ENCODE results near the gene RND2.

The RND2 gene

DNA sequence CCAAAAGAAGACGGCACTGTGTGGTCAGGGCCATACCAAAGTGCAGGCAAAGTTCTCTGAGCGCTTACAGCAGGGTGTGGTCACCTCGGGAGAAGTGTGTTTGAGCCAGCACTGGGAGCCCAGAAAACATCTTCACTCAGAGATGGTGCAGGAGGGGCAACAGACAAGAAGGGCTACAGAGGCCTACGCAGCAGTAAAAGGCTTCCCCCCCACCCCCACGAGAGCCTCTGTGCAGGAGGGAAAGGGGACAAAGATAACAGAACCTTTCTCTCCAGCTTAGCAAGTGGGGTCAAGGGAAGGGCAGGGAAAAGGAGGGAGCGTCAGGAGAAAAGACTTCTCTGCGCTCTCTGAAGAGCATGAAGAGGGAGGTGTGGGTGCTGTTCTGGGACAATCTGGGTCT lies 5.6 kb upstream of the RND2 start:
- CTCF ChIA-PET = interaction anchor here (1.0 to 1.4 kb wide), 2 partner anchors 12 to 22 kb away, joined by 3 to 4 read pairs; partner anchors contain the start of gene IFI35
- no peak for DNase-seq (ENCODE audit: low read depth, low spot score)
- POLR2A ChIA-PET = no interaction called here
- H3K4me3 ChIP-seq (ENCODE audit: low read depth, low read length) = no peak overlapping the region
- TF ChIP-seq, protein P1, sequence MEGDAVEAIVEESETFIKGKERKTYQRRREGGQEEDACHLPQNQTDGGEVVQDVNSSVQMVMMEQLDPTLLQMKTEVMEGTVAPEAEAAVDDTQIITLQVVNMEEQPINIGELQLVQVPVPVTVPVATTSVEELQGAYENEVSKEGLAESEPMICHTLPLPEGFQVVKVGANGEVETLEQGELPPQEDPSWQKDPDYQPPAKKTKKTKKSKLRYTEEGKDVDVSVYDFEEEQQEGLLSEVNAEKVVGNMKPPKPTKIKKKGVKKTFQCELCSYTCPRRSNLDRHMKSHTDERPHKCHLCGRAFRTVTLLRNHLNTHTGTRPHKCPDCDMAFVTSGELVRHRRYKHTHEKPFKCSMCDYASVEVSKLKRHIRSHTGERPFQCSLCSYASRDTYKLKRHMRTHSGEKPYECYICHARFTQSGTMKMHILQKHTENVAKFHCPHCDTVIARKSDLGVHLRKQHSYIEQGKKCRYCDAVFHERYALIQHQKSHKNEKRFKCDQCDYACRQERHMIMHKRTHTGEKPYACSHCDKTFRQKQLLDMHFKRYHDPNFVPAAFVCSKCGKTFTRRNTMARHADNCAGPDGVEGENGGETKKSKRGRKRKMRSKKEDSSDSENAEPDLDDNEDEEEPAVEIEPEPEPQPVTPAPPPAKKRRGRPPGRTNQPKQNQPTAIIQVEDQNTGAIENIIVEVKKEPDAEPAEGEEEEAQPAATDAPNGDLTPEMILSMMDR (IDR thresholded peaks at IDR 0.05; ENCODE audit: insufficient read depth, low read length, missing control alignments) = no peak

DNA sequence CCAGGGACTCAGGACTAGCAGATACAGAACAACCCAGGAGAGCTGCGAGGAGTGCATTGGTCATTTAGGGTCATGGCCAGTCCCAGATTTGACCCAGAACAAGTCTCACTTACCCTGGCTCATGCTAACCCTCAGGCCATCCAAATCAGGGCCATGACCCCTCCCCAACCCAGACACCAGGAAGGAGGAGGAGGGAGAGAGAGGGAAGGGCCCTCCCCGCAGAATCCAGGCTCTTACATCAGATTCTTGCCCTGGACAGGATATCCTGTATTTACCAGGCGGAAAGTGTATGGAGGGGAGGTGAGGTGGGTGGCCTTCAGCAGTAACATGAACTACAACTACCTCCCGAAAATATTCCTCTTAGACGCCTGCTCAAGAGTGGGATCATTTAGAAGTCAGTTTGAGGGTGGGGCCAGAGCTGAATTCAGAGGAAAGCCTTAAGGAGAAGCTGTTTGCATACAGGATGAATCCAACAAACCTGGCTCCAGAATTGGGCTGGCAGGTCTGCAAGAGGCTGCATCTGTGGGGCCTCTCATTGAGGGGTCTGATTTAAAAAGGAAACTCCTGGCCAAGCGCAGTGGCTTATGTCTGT lies 4.9 kb upstream of the RND2 start:
- no peak for DNase-seq (ENCODE audit: low read depth, low spot score)
- no peak overlapping the region for H3K4me3 ChIP-seq (ENCODE audit: low read depth, low read length)
- TF ChIP-seq, protein P1 (IDR thresholded peaks at IDR 0.05; ENCODE audit: insufficient read depth, low read length, missing control alignments) = no peak
- ChIA-PET POLR2A (interaction anchor here (0.6 kb wide), 1 partner anchor 180 kb away, joined by 3 read pairs; no protein-coding TSS in a partner anchor), CTCF (interaction anchor here (1.3 to 2.2 kb wide), 3 partner anchors 9 to 151 kb away, joined by 3 to 6 read pairs (median 4); partner anchors contain the start of genes NBR1 and RPL27)

DNA sequence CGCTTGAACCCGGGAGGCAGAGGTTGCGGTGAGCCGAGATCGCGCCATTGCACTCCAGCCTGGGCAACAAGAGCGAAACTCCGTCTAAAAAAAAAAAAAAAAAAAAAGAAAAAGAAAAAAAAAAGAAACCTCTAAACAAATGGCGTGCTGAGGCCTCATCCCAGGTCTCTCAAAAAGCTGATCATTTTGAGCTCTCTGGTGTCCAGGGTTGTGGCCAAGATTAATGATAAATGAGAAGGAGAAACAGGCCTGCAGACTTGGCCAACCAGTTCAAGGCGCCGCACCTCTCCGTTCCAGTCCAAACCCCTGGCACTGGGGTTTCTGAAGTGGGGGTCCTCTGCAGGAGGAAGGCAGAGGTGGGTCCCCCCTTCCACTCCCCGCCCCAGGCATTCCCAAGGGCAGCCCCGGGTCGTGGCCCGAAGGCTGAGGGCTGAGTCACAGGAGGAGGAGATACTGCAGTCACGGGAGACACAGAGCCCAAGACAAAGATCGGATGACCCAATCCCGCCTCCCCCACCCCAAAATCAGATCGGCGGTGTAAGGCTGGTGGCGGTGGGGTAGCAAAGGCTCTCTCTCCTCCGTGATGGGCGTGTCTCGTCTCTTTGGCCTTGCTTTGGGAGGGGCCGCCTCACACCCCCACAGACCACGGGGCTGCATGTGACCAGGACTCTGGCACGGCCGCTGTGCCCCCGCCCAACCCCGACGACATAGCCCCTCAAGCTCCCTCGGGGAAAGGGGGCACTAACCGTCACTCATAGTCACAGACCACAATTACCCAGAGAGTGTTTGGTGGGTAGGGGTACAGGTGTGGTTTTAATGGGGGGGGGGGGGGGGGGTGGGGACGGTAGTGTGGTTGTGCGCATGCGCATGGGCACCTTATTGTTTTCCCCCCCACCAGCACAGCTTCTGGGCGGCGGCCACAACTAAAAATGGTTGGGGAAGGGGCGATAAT lies 4.0 kb upstream of the RND2 start:
- H3K4me3 ChIP-seq (ENCODE audit: low read depth, low read length) = peak overlapping the region; percentile 98
- POLR2A ChIA-PET = interaction anchor here (0.6 to 2.0 kb wide), 4 partner anchors 14 to 295 kb away, joined by 3 to 13 read pairs (median 8); partner anchors contain the start of genes IFI35 and RPL27
- DNase-seq (ENCODE audit: low read depth, low spot score) = no peak
- CTCF ChIA-PET = interaction anchor here (1.3 to 2.2 kb wide), 3 partner anchors 10 to 150 kb away, joined by 3 to 6 read pairs (median 4); partner anchors contain the start of genes NBR1 and RPL27
- TF ChIP-seq, protein P1 (IDR thresholded peaks at IDR 0.05; ENCODE audit: insufficient read depth, low read length, missing control alignments) = no peak

DNA sequence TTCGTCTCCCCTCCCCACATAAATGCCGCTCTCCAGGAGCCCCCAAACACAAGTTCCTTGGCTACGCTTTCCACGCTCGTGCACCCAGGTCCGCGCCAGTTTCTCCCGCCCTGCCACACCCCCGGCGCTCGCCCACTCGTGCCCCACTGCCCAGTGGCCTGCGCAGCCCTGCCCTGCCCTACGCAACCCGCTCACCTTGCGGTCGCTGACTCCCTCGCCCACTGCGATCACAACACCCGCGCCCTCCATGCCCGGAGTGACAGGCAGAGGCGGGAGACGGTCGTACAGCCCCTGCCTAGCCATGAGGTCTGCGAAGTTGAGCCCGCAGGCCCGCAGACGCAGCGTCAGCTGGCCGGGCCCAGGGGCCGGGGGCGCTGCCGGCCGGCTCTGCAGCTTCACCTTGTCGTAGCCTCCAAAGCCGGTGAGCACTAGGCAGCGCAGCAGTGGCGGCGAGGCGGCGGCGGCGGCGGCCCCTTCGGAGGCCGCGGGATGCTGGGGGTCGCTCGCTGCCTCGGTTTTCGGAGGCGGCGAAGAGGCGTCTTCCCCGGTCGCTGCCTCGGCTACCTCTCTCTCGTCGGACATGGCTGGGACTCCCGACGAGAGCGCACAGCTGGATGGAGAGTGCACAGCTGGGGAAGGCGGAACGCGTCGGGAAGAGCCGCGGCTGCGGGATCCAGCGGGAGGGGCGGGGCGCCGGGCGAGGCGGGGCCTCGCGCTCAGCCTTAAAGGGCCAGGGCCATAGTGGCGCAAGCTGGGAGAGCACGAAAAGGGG lies 3.1 kb upstream of the RND2 start, which contains the start of gene VAT1:
VAT1 (minus strand) TSS at position 645 of the 772 bp plus-strand sequence; CDS start at position 582, 63 bp downstream.
- TF ChIP-seq, protein P1 (IDR thresholded peaks at IDR 0.05; ENCODE audit: insufficient read depth, low read length, missing control alignments) = no peak
- peak within 1 kb of the TSS; percentile 98 for H3K4me3 ChIP-seq (ENCODE audit: low read depth, low read length)
- ChIA-PET CTCF (interaction anchor here (1.5 to 2.2 kb wide), 2 partner anchors 24 to 149 kb away, joined by 3 to 6 read pairs; partner anchors contain the start of genes NBR1 and RPL27), POLR2A (interaction anchor here (0.6 to 2.0 kb wide), 4 partner anchors 24 to 1087 kb away, joined by 3 to 13 read pairs (median 7); partner anchors contain the start of gene RPL27)
- DNase-seq (ENCODE audit: low read depth, low spot score) = no peak

DNA sequence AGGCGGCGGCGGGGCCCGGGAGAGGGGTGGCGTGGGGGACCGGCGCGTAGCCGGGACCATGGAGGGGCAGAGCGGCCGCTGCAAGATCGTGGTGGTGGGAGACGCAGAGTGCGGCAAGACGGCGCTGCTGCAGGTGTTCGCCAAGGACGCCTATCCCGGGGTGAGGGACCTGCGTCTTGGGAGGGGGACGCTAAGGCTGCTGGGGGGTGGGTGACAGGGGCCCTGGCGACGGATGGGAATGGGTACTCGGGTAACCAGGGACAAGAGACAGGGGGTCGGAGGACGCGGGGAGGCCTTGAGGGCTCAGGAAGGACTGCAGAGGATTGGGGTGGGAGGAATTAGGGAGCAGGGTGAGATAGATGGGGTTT lies 243 bp downstream of the RND2 start:
- TF ChIP-seq, protein P1 (IDR thresholded peaks at IDR 0.05; ENCODE audit: insufficient read depth, low read length, missing control alignments) = no peak
- no peak for DNase-seq (ENCODE audit: low read depth, low spot score)
- ChIA-PET POLR2A (interaction anchor here (0.8 kb wide), 1 partner anchor 18 kb away, joined by 3 read pairs; no protein-coding TSS in a partner anchor), CTCF (interaction anchor here (1.4 to 2.2 kb wide), 5 partner anchors 13 to 154 kb away, joined by 3 to 16 read pairs (median 5); partner anchors contain the start of gene NBR1)
- peak overlapping the region; percentile 49 for H3K4me3 ChIP-seq (ENCODE audit: low read depth, low read length)

Data from AG04449 (cell line).